Liver (tissue), 9 donors: ENCODE data around the gene TENT5C. TPM values are rescaled to one million over a fixed set of nuclear protein-coding genes. Genes with fewer than 3 reads are reported as not detected.

ENCODE experiments used
- DNase-seq: peaks from one replicate; pipeline ENCODE4 v3.0.0-alpha.2; 2017; ENCODE audit warnings: low spot score
- H3K27ac ChIP-seq, 2 donors: one replicate each; pipeline ENCODE4 v1.7.0; 2013; ENCODE audit warnings: inconsistent platforms in 2 of 2, low read length in 2 of 2, control low read depth in 1 of 2, low read depth in 1 of 2, mild to moderate bottlenecking in 1 of 2
- H3K27me3 ChIP-seq, 4 donors: one replicate each; pipeline versions ENCODE4 v1.6.1 to v1.7.0; 2013; ENCODE audit warnings: low read length in 3 of 4, inconsistent platforms in 1 of 4, mild to moderate bottlenecking in 1 of 4, moderate library complexity in 1 of 4; ENCODE audit not compliant: control insufficient read depth in 4 of 4, insufficient read depth in 4 of 4
- H3K36me3 ChIP-seq, 4 donors: one replicate each; pipeline versions ENCODE4 v1.6.1 to v1.7.0; 2013; ENCODE audit warnings: low read length in 3 of 4, mild to moderate bottlenecking in 3 of 4, low read depth in 1 of 4, moderate library complexity in 1 of 4; ENCODE audit not compliant: control insufficient read depth in 4 of 4, insufficient read depth in 3 of 4
- H3K4me1 ChIP-seq, 4 donors: one replicate each; pipeline versions ENCODE4 v1.6.1 to v1.7.0; 2013; ENCODE audit warnings: low read length in 3 of 4, mild to moderate bottlenecking in 3 of 4, moderate library complexity in 1 of 4; ENCODE audit not compliant: control insufficient read depth in 4 of 4, insufficient read depth in 4 of 4
- H3K4me3 ChIP-seq, 3 donors: one replicate each; pipeline versions ENCODE4 v1.6.1 to v1.7.0; 2013; ENCODE audit warnings: low read length in 3 of 3, control low read depth in 1 of 3, low read depth in 1 of 3, mild to moderate bottlenecking in 1 of 3
- H3K9ac ChIP-seq, 2 donors: one replicate each; pipeline ENCODE4 v1.7.0; 2013; ENCODE audit warnings: low read length in 2 of 2, mild to moderate bottlenecking in 2 of 2, moderate library complexity in 2 of 2, control low read depth in 1 of 2, low read depth in 1 of 2
- H3K9me3 ChIP-seq, 4 donors: one replicate each; pipeline versions ENCODE4 v1.6.1 to v1.7.0; 2013; ENCODE audit warnings: low read length in 3 of 4; ENCODE audit not compliant: control insufficient read depth in 4 of 4
- CTCF ChIP-seq: fragments of 150-350 bp; IDR thresholded peaks from 2 replicates; pipeline ENCODE4 v1.5.1; 2017; ENCODE audit warnings: improper control_type of control experiment, low read depth, low read length; ENCODE audit not compliant: missing input control
- EGR1 ChIP-seq, 2 donors: IDR thresholded peaks; 2 replicates each; pipeline ENCODE4 v1.6.1; 2016 to 2018; ENCODE audit warnings: antibody characterized with exemption in 2 of 2, low read depth in 2 of 2
- FOXA1 ChIP-seq: IDR thresholded peaks from 2 replicates; pipeline ENCODE4 v1.6.1; 2016; ENCODE audit warnings: antibody characterized with exemption
- GABPA ChIP-seq, 2 donors: IDR thresholded peaks in 1 of 2; conservative IDR thresholded peaks in 1 of 2; 2 replicates each; pipeline ENCODE4 v1.6.1; 2016; ENCODE audit warnings: antibody characterized with exemption in 2 of 2, mild to moderate bottlenecking in 1 of 2, moderate library complexity in 1 of 2
- HNF4A ChIP-seq, 2 donors: conservative IDR thresholded peaks; 2 replicates each; pipeline ENCODE4 v1.6.1; 2016; ENCODE audit warnings: antibody characterized with exemption in 2 of 2, mild to moderate bottlenecking in 2 of 2
- JUND ChIP-seq, 2 donors: IDR thresholded peaks; 2 replicates each; pipeline ENCODE4 v1.6.1; 2016; ENCODE audit warnings: antibody characterized with exemption in 2 of 2
- MAX ChIP-seq: IDR thresholded peaks from 2 replicates; pipeline ENCODE4 v1.6.1; 2016; ENCODE audit warnings: antibody characterized with exemption
- NR2F2 ChIP-seq: IDR thresholded peaks from 2 replicates; pipeline ENCODE4 v1.6.1; 2016; ENCODE audit warnings: antibody characterized with exemption
- RAD21 ChIP-seq, 2 donors: IDR thresholded peaks; 2 replicates each; pipeline ENCODE4 v1.6.1; 2016; ENCODE audit warnings: antibody characterized with exemption in 2 of 2, mild to moderate bottlenecking in 2 of 2
- SP1 ChIP-seq: IDR thresholded peaks from 2 replicates; pipeline ENCODE4 v1.6.1; 2018; ENCODE audit warnings: antibody characterized with exemption, mild to moderate bottlenecking
- TAF1 ChIP-seq: conservative IDR thresholded peaks from 2 replicates; pipeline ENCODE4 v1.6.1; 2016; ENCODE audit warnings: antibody characterized with exemption, mild to moderate bottlenecking
- YY1 ChIP-seq: IDR thresholded peaks from 2 replicates; pipeline ENCODE4 v1.6.1; 2016; ENCODE audit warnings: antibody characterized with exemption, mild to moderate bottlenecking
- WGBS: extraction: QIAGEN DNeasy Blood & Tissue Kit; methylation state at CpG from one replicate; pipeline ENCODE4 v1.1.7; 2013; 5-methylcytosine and 5-hydroxymethylcytosine counted together
- polyA plus RNA-seq, 2 donors: library from polyadenylated mRNA; stranded (reverse) in 1 of 2; unstranded in 1 of 2; fragments of 200-250 nt in 1 of 2; fragments of >200 nt in 1 of 2; fragmentation: Nextera tagmentation in 1 of 2; extraction: Ambion mirVana in 1 of 2; gene quantifications; one replicate each; pipeline versions ENCODE4 v1.2.1 to v1.2.3, GENCODE V29; 2013 to 2015
- total RNA-seq, 2 donors: library from RNA; depleted of rRNA; stranded (reverse); fragments of >200 nt; gene quantifications; one replicate each; pipeline ENCODE4 v1.2.3, GENCODE V29; 2014
- TF ChIP-seq, protein P1 (sequence below): IDR thresholded peaks from 2 replicates; pipeline ENCODE4 v1.6.1; 2016; ENCODE audit warnings: antibody characterized with exemption
- TF ChIP-seq, protein P2 (sequence below): IDR thresholded peaks from 2 replicates; pipeline ENCODE4 v1.6.1; 2016; ENCODE audit warnings: antibody characterized with exemption
- donor health status: healthy.
- donor health status: healthy.
- donor health status: healthy.
- donor health status: healthy.
- donor health status: healthy.

The TENT5C gene
- total and polyA plus RNA-seq, 4 donors = 1.1 to 200 (median 4.8) TPM

GRCh38 chr1:117573386-117574023 lies 32.3 kb upstream of the TENT5C start:
- H3K27ac ChIP-seq = no peak overlapping the region
- DNase-seq = peak; percentile 21
- H3K4me1 ChIP-seq = no peaks in the 10 kb centered on the region
- no peak overlapping the region for H3K9ac ChIP-seq
- TF ChIP-seq YY1 (no peak), RAD21 (IDR thresholded peaks at IDR 0.05) (no peak), MAX (no peak), TAF1 (no peak), EGR1 (IDR thresholded peaks at IDR 0.05; ENCODE audit: low read depth in 2 of 2) (no peak), CTCF (no peak), FOXA1 (no peak), JUND (IDR thresholded peaks at IDR 0.05) (no peak), NR2F2 (no peak), GABPA (IDR thresholded peaks at IDR 0.05 in 1 of 2, conservative IDR thresholded peaks at IDR 0.05 in 1 of 2) (no peak), SP1 (no peak)
- TF ChIP-seq, protein P1, sequence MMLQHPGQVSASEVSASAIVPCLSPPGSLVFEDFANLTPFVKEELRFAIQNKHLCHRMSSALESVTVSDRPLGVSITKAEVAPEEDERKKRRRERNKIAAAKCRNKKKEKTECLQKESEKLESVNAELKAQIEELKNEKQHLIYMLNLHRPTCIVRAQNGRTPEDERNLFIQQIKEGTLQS = no peak
- TF ChIP-seq, protein P2, sequence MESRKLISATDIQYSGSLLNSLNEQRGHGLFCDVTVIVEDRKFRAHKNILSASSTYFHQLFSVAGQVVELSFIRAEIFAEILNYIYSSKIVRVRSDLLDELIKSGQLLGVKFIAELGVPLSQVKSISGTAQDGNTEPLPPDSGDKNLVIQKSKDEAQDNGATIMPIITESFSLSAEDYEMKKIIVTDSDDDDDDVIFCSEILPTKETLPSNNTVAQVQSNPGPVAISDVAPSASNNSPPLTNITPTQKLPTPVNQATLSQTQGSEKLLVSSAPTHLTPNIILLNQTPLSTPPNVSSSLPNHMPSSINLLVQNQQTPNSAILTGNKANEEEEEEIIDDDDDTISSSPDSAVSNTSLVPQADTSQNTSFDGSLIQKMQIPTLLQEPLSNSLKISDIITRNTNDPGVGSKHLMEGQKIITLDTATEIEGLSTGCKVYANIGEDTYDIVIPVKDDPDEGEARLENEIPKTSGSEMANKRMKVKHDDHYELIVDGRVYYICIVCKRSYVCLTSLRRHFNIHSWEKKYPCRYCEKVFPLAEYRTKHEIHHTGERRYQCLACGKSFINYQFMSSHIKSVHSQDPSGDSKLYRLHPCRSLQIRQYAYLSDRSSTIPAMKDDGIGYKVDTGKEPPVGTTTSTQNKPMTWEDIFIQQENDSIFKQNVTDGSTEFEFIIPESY = no peak
- no peaks in the 10 kb centered on the region for H3K9me3 ChIP-seq
- no peak overlapping the region for H3K4me3 ChIP-seq
- no peaks in the 10 kb centered on the region for H3K36me3 ChIP-seq
- no peaks in the 10 kb centered on the region for H3K27me3 ChIP-seq
- WGBS = 88% methylated on average over 10 of the region's 10 CpGs

DNA sequence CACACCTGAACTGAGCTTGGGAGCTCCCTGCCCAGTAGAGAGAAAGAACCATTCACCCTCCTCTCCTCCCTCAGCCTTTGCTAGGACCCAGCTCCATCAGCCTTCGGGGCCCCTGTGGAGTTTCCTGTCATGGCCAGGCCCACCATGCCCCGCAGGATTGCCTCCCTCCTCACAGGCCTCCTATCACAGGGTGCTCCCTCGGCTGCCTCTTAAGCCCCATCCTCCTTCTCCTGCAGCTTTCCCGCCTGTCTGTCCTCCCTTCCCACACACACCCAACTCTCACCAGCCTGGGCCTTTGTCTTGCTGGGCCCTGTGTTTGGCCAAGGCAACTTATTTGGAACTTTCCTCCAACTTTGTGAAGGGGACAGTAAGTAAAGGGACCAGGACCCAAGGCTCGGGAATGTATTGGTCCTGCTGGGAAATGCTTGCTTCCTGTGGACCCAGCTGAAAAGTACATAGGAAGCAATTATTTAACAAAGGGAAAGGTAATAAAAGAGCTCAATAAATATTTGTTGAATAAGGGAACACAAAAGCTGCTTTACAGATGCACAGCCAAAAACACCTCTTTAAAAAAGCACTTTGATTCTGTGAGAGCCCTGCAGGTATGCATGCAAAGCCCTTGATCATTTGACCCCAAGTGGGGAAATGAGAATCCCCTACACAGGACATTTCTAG lies 31.6 kb upstream of the TENT5C start:
- H3K4me1 ChIP-seq = no peaks in the 10 kb centered on the region
- H3K9me3 ChIP-seq = no peaks in the 10 kb centered on the region
- H3K9ac ChIP-seq = no peak overlapping the region
- H3K4me3 ChIP-seq = no peak overlapping the region
- 87% methylated on average over 5 of the region's 5 CpGs for WGBS
- no peaks in the 10 kb centered on the region for H3K27me3 ChIP-seq
- H3K27ac ChIP-seq = no peak overlapping the region
- DNase-seq = no peak
- TF ChIP-seq RAD21 (IDR thresholded peaks at IDR 0.05) (no peak), TAF1 (no peak), HNF4A (conservative IDR thresholded peaks at IDR 0.05) (no peak), GABPA (IDR thresholded peaks at IDR 0.05 in 1 of 2, conservative IDR thresholded peaks at IDR 0.05 in 1 of 2) (no peak), EGR1 (IDR thresholded peaks at IDR 0.05; ENCODE audit: low read depth in 2 of 2) (no peak), NR2F2 (no peak), MAX (no peak), CTCF (no peak)
- TF ChIP-seq, protein P1 = no peak
- TF ChIP-seq, protein P2 = no peak
- H3K36me3 ChIP-seq = no peaks in the 10 kb centered on the region
